ENCODE data around the gene PITX3.

- TF ChIP-seq CTCF (IDR thresholded peaks at IDR 0.05; ENCODE audit: low read length): no peak
- no peak for TF ChIP-seq EZH2 (IDR thresholded peaks at IDR 0.05; ENCODE audit: borderline replicate concordance, low read length)
Measured at GRCh38 chr10:102261196-102261595, 19.9 kb upstream of the PITX3 start.
